Panc1 (cell line): ENCODE measurements around the gene RNF215.

ENCODE experiments used
- POLR2AphosphoS5 ChIP-seq: IDR thresholded peaks from 2 replicates; pipeline ENCODE4 v1.6.1; 2012; ENCODE audit warnings: mild to moderate bottlenecking, low read depth, low read length, moderate library complexity
- REST ChIP-seq, 2 experiments: IDR thresholded peaks; 2 replicates each; pipeline ENCODE4 v1.6.1; 2011 to 2012; ENCODE audit warnings: low read depth in 2 of 2, control low read depth in 1 of 2, low read length in 1 of 2, mild to moderate bottlenecking in 1 of 2, moderate library complexity in 1 of 2; ENCODE audit not compliant: insufficient read depth in 1 of 2
- TCF7L2 ChIP-seq: IDR thresholded peaks from 2 replicates; pipeline ENCODE4 v1.6.1; 2011; ENCODE audit warnings: mild to moderate bottlenecking, low read depth, low read length, inconsistent platforms
- TF ChIP-seq, protein P1 (sequence below): fragments of 450-650 bp; IDR thresholded peaks from 2 replicates; pipeline ENCODE4 v1.5.1; 2017; ENCODE audit warnings: mild to moderate bottlenecking

DNA sequence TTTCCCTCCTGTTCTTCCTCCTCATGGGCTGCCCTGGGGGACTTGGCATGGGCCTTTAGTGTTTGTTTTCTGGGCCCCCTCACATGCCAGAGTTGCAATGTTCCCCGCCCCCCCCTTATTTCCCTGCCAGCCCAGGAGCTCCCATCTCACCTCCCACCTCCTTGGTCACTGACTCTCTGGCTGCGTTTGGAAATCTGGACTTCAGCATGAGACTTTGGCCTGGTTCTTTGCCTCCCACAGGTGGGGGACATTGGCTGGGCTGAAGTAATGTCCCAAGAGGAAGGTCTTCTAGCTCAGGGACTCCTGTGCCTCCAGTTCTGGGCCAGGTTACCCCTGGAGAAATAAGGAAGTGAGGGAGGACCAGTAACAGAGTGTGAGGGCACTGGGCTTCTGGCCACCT lies 45.3 kb upstream of the RNF215 start:
- TF ChIP-seq REST (IDR thresholded peaks at IDR 0.05; ENCODE audit: insufficient read depth in 1 of 2, low read depth in 2 of 2, low read length in 1 of 2) = no peak
- TF ChIP-seq, protein P1, sequence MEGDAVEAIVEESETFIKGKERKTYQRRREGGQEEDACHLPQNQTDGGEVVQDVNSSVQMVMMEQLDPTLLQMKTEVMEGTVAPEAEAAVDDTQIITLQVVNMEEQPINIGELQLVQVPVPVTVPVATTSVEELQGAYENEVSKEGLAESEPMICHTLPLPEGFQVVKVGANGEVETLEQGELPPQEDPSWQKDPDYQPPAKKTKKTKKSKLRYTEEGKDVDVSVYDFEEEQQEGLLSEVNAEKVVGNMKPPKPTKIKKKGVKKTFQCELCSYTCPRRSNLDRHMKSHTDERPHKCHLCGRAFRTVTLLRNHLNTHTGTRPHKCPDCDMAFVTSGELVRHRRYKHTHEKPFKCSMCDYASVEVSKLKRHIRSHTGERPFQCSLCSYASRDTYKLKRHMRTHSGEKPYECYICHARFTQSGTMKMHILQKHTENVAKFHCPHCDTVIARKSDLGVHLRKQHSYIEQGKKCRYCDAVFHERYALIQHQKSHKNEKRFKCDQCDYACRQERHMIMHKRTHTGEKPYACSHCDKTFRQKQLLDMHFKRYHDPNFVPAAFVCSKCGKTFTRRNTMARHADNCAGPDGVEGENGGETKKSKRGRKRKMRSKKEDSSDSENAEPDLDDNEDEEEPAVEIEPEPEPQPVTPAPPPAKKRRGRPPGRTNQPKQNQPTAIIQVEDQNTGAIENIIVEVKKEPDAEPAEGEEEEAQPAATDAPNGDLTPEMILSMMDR = no peak
- no peak for TF ChIP-seq TCF7L2
- no peak for TF ChIP-seq POLR2AphosphoS5
